GM19438 (cell line): Measurements from ENCODE around the gene ZBTB7B.
"Not testable (repeated sequence)": the region's sequence is repeated elsewhere in the genome, so short reads cannot be mapped to it uniquely, and the experiment has no call there.

Source experiments
- ATAC-seq: cut with Tn5 transposase; IDR thresholded peaks from one replicate; pipeline ENCODE4 v1.9.1; 2021; ENCODE audit warnings: low read depth; ENCODE audit not compliant: unreplicated experiment

Gene ZBTB7B

GRCh38 chr1:154967331-154967950 is 35.2 kb upstream of the ZBTB7B start:
- ATAC-seq: no peak

- ATAC-seq: no peak
These were observed 33.9 kb upstream of the ZBTB7B start for GRCh38 chr1:154968731-154969130.

DNA sequence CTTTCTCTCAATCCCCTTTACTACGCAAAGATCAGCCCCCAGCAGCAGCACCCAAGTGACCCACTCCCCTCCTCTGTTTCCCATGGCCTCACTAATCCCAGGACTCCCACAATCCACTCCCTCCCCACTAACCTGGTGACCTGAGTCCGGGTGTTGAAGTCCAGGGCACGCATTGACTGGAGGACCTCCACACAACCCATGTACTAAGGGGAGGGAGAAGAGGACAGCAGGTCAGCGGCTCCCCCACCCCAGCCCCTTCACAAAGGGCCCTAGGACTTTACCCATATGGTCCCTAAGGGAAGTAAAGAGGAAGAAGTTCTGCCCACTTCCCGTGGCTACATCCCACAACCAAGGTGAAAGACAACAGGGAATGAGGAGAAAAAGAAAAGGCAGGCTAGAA is 33.4 kb upstream of the ZBTB7B start:
- ATAC-seq: no peak

GRCh38 chr1:154969860-154970452 is 32.6 kb upstream of the ZBTB7B start:
- ATAC-seq: no peak

- ATAC-seq: no peak
These were observed 31.8 kb upstream of the ZBTB7B start, which contains the start of gene SHC1 for GRCh38 chr1:154970631-154971340. Gene SHC1 (minus strand): TSS chr1:154970747. CDS start chr1:154970526, 221 bp downstream.

DNA sequence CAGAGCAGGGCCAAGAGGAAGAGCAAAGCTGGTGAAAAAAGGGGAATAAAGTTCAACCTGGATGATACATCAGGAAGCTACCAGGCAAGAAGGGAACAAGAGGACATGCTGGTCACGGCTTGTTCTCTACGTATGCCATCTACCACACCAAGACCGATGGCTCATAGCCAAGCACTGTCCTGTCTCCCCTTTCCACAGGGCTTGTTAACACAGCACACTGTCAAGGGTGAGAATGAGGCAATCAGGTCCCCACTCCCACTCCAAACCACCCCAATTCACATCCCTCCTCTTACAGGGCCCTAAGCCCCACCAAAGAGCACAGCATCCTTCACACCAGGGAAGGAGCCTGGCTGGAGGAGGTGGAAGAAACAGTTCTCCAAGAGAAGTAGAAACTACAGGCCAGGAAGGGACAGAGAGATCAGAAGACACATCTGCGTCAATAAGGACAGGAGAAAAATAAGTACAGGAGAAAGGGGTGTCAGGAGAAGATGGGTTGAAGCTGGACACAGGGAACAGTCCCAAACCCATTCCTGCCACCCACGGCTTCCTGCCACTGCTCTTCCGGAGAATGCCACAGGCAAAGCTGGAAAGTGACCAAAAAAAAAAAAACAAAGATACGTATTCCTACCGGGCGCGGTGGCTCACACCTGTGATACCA is 31.1 kb upstream of the ZBTB7B start:
- ATAC-seq: no peak

DNA sequence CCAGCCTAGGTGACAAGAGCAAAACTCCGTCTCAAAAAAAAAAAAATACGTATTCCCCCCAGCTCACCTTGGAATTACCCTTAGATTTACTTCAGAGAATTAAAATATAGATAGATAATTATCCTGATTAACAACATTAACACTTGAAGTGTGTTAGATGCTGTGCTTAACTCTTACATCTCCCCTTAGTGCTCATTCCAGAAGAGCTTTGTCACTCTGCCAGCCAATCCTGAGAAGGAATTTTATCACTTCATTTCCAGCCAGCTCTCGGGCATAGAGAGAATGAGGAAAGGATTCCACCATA is 30.4 kb upstream of the ZBTB7B start:
- ATAC-seq: no peak

DNA sequence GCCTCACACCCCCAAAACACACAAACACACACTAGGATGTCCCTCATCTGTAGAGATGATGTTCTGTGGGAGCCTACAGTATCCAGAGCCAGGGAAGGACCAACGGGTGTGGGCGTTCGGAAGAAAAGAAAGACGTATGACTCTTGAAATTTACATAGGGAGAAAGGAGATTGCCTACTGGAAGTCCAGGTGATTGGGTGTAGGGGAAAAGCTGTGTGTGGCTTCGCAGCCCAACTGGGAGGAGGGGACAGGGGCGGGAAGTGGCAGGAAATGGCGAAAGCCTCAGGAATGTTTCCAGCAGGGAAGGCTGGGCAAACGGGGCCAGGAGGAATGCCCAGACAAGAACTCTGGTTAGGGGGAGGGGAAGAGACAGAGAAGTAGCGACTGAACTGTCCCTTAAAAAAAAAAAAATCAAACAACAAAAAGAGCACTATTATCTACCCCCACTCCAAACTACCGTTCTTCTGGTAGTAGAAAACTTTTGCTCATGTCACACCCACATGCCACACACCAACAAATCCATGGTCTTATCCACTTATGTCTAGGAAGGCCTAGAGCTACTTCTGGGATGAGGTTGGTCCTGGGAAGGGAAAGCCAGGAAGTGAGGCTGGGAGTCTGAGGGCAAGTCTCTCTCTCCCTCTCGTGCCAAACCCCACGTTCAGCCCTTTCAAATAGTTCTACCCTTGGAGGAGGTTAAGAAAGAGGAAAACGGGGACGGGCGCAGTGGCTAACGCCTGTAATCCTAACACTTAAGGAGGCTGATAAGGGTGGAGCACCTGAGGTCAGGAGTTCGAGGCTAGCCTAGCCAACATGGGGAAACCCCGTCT is 29.9 kb upstream of the ZBTB7B start:
- no peak for ATAC-seq

DNA sequence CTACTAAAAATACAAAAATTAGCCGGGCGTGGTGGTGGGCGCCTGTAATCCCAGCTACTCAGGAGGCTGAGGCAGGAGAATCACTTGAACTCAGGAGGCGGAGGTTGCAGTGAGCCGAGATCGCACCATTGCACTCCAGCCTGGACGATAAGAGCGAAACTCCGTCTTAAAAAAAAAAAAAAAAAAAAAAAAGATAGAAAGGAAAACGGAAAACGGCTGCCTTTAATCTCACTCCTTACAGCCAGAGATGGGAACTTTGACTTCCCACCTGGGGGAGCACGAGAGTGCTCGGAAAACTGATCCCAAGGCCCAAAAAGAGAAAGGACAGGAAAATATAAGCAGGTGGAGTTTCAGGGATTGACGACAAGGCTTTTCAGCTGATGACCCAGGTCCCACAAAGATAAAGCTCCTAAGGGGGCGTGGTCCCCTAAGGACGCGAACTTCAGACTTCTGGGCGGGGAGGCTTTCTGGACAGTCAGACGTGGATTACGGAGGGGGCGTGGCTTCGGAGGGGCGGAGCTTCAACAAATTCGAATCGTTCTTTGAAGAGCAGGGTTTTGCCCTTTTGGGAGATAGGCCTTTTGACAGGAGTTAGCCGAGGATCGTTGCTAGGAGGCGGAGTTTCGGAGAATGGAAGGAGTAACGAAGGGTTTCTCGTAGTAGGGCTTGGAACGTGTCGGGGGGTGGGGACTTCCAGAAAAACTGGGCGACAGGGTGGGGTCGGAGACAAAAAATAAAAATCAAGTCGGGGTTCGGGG is 29.1 kb upstream of the ZBTB7B start:
- ATAC-seq: peak; percentile 16

DNA sequence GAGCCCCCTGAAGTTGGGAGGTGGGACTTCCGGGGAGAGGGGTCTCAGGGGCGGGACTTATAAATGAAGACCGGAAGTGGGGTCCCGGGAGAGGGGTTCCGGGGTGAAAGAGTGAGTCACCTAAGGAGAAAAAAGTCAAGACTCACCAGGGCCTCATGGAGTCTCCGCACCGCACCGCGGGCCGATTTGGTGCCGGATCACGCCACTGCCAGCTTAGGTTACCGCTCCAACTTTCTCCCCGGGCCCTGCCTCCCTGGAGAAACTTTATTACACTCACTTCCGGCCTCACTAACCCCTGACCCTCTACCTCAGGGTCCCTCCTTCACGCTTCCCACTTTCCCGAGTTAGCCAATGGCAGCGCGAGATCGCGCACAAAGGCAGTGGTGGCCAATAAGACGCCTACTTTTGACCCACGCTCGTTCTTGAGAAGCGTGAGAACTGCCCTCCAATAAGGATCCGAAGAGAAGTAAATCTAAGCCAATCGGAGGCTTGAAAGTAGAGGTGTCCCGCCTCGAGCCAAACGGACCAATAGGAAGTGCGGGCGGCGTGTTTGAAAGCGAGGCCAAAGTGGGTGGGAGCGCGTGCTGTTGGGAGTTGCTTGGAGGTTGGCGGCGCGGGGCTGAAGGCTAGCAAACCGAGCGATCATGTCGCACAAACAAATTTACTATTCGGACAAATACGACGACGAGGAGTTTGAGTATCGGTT is 28.3 kb upstream of the ZBTB7B start, which contains the start of gene CKS1B:
TSS of gene CKS1B (plus strand) at position 580 of the 706 bp plus-strand sequence. CDS start at position 645, 65 bp downstream.
- peak; percentile 70 for ATAC-seq

DNA sequence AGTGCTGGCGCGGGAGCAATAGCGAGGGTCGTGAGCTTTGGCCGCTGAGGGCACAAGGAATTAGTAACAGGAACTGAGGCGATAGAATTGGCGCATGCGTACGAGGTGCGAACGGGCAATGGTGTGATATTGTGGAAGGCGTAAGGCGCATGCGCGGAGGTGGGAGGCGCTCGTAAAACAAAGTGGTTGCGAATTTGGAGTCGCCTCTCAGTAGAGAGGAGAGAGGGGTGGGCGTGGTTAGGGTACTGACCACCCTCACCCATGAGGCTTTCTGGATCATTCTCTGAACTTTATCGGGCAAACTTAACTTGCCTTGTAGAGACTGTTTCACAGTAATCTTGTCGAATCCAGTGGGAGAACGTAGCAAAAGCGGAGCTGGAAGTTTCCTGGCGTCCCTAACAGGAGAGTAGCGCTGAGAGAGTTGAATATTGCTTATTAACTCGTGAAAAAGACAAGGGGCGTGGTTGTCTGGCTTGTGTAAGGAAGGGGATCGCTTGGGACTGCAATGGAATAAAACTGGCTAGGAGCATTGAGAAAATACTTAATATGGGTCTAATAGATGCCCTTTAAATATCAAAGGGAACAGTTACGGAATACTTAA is 27.7 kb upstream of the ZBTB7B start:
- ATAC-seq: peak; percentile 44

GRCh38 chr1:154975409-154976059 is 27.1 kb upstream of the ZBTB7B start:
- ATAC-seq: no peak

- ATAC-seq: not testable (repeated sequence)
These were observed 24.8 kb upstream of the ZBTB7B start for GRCh38 chr1:154977762-154978161.

DNA sequence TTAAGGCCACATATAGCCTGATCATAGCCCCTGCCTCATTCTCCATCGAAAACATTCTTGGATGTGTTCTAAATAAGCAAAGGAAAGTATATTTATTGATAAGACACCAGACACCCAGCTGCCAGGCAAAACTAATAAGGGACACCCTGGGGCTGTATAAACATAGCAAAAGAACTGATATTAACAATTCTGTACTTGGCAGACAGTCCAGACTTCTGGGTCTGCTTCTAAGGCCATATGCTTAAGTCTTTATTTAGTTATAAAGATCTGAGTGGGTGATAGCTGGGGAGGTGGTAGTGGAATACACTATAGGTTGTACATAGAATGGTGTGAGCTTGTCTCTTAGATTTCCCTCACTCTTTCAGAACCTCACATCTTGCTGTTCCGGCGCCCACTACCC is 24.2 kb upstream of the ZBTB7B start:
- ATAC-seq: no peak

DNA sequence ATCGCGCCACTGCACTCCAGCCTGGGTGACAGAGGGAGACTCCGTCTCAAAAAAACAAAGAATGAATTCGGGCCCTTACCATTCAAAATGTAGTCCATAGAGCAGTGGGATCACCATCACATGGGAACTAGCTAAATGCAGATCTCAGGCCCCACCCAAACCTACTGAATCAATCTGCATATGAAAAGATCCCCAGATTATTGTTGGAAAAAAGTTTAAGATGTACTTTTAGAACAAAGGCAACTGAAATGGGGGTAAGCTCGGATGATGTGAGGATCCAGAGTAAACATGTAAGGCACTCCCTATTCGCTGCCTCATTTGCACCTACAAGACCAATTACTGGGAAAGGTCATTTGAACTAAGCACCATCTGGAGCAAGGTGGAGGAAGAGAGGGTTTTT is 20.3 kb upstream of the ZBTB7B start:
- no peak for ATAC-seq

DNA sequence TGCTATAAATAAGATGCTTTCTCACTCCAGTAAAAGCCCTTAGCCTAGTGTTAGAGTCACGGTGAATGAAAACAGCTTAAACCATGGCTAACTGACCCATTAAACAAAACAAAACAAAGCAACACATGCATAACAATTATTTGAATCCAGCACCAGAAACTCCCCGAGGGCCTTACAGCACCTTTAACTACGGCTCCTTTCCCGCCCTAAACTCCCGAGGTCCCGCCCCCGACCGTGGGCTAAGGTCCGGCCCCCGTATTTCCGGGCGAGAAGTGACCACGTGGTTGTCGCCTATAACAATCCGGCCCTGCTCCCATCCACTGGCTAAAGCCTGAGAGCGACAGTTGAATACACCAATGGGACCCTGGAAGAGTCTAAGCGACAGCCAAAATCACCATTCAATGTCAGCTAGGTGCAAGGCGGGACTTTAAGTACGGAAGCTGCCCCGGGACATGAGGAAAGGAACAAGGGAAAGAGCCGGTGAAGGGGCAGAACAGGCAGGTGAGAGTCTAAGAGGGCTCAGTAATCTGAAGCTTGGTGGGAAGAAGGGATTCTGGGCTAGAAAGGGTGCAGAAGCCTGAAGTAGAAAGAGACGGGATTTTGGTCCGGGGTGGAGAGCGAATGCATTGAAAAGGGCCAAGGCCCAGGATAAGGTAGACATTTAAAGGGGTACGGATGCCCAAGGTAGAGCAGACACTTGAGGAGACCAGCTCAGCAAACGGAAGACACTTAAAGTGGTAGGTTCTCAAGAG is 19.5 kb upstream of the ZBTB7B start, which contains the start of gene FLAD1:
TSS of gene FLAD1 (plus strand) at position 448 of the 752 bp plus-strand sequence. CDS start 351 bp downstream, outside the sequence.
- peak; percentile 98 for ATAC-seq

- no peak for ATAC-seq
These were observed 18.7 kb upstream of the ZBTB7B start for GRCh38 chr1:154983776-154984466.
